ENCODE data around the gene HCLS1. TPM values are rescaled to one million over a fixed set of nuclear protein-coding genes. Genes with fewer than 3 reads are reported as not detected.
"Not testable (repeated sequence)": the region's sequence is repeated elsewhere in the genome, so short reads cannot be mapped to it uniquely, and the experiment has no call there.

HCLS1 gene
- total RNA-seq, 4 donors from 2014 or later = 20.3 to 161 (median 28.0) TPM

DNA sequence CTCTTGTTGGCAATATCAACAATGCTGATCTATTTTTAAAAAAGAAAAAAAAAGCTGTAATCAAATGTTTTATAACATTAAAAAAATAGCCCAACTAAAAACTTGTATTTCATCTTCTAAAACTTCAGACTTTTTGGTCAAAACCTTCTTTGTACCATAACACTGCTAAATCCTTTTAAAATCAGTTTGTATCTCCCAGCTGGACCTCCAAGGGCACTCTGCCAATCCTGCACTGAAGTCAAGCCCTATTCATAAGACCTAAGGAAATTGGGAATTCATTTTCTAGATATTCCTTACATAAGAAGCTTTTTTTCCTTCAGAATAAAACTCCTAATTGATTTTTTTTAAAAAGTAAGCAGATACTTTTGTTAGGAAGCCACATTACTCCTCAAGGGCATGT lies 38.2 kb upstream of the HCLS1 start:
- no peak for DNase-seq
- Histone ChIP-seq H3K27me3 (no peaks in the 10 kb centered on the region), H3K36me3 (peaks cover 0 to 56% (median 0%) of the 10 kb centered on the region in 3 donors), H3K4me3 (no peak overlapping the region), H3K27ac (no peak overlapping the region), H3K4me1 (no peaks in the 10 kb centered on the region), H3K9me3 (no peaks in the 10 kb centered on the region)
- TF ChIP-seq POLR2A (IDR thresholded peaks at IDR 0.05) = no peak
- TF ChIP-seq, protein P1, sequence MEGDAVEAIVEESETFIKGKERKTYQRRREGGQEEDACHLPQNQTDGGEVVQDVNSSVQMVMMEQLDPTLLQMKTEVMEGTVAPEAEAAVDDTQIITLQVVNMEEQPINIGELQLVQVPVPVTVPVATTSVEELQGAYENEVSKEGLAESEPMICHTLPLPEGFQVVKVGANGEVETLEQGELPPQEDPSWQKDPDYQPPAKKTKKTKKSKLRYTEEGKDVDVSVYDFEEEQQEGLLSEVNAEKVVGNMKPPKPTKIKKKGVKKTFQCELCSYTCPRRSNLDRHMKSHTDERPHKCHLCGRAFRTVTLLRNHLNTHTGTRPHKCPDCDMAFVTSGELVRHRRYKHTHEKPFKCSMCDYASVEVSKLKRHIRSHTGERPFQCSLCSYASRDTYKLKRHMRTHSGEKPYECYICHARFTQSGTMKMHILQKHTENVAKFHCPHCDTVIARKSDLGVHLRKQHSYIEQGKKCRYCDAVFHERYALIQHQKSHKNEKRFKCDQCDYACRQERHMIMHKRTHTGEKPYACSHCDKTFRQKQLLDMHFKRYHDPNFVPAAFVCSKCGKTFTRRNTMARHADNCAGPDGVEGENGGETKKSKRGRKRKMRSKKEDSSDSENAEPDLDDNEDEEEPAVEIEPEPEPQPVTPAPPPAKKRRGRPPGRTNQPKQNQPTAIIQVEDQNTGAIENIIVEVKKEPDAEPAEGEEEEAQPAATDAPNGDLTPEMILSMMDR (IDR thresholded peaks at IDR 0.05) = no peak

DNA sequence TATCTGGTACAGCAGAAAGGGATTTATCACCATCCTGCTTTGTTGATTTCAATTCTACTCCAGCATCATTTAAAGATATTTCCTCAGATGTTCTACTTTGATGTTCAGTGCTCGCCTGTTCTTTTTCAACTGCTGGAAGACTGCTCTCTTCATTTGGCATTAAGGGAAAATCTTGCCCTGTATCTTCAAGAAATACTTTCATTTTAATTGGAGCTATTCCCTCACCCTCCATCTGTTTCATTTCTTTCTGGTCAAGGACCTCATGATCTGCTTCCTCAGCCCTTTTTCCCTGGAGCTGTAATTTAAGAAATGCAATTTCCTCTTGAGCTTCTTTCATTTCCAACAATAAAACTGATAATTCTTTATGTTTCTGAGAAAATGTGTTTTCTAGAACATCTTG lies 37.8 kb upstream of the HCLS1 start:
- TF ChIP-seq, protein P1 (IDR thresholded peaks at IDR 0.05) = no peak
- TF ChIP-seq POLR2A (IDR thresholded peaks at IDR 0.05) = no peak
- H3K36me3 ChIP-seq = peaks cover 0 to 53% (median 0%) of the 10 kb centered on the region in 3 donors
- H3K9me3 ChIP-seq = no peaks in the 10 kb centered on the region
- no peak overlapping the region for H3K4me3 ChIP-seq
- DNase-seq = no peak
- no peak overlapping the region for H3K27ac ChIP-seq
- H3K27me3 ChIP-seq = no peaks in the 10 kb centered on the region
- no peaks in the 10 kb centered on the region for H3K4me1 ChIP-seq

DNA sequence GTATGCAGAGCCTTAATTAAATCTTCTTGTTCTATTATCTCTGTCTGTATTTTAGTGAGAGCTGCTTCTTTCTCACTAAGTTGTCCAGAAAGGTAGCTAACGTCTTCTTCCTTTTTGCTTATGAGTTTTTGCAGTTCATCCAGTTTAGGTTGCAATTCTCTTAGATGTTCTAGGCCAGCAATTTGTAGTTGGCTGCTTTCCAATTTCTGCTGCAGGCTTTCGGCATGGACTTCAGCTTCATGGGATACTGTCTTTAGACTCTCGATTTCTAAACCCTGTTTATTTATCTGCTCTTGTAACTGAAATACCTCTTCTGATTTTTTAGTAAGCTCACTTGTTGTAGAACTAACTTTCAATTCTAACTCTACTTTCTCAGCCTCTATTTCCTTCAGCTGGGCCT lies 35.5 kb upstream of the HCLS1 start:
- Histone ChIP-seq H3K36me3 (peaks cover 0 to 54% (median 0%) of the 10 kb centered on the region in 3 donors), H3K27me3 (no peaks in the 10 kb centered on the region), H3K4me1 (no peaks in the 10 kb centered on the region), H3K9me3 (no peaks in the 10 kb centered on the region), H3K27ac (no peak overlapping the region), H3K4me3 (no peak overlapping the region)
- no peak for TF ChIP-seq POLR2A (IDR thresholded peaks at IDR 0.05)
- TF ChIP-seq, protein P1 (IDR thresholded peaks at IDR 0.05) = no peak
- no peak for DNase-seq

DNA sequence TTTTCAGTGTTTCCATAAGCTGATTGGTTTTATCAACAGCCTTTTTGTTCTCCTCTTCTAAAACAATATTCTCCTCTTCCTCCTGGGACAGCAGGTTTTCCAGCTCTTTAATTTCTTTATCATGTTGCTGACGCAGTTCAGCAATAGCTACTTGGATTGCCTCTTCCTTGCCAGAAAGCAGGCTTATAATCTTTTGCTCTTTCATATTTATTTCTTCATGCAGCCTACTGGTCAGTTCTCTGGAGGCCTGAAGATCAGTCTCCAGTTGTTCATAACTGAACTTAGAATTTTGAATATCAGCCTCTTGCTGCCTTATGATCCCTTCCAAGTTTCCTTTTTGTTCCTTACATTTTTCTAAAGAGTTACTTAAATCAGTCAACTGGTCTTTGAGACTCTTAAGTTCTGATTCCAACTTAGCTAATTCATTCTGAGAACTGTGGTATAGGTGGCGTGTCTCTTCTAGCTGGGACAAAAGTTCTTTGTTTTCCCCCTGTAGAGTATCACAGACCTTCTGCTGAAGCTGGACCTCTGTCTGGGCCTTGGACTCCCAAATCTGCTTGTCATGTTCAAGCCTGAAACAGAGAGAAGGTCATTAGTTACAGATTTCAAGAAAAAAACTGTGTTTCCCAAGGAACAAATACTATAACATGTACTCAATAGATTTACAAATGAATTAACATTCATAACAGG lies 31.5 kb upstream of the HCLS1 start:
- Histone ChIP-seq H3K9me3 (no peaks in the 10 kb centered on the region), H3K4me1 (no peaks in the 10 kb centered on the region), H3K36me3 (peaks cover 0 to 41% (median 0%) of the 10 kb centered on the region in 3 donors), H3K4me3 (no peak overlapping the region), H3K27me3 (no peaks in the 10 kb centered on the region), H3K27ac (no peak overlapping the region)
- TF ChIP-seq, protein P1 (IDR thresholded peaks at IDR 0.05) = no peak
- TF ChIP-seq POLR2A (IDR thresholded peaks at IDR 0.05) = no peak
- DNase-seq = no peak

DNA sequence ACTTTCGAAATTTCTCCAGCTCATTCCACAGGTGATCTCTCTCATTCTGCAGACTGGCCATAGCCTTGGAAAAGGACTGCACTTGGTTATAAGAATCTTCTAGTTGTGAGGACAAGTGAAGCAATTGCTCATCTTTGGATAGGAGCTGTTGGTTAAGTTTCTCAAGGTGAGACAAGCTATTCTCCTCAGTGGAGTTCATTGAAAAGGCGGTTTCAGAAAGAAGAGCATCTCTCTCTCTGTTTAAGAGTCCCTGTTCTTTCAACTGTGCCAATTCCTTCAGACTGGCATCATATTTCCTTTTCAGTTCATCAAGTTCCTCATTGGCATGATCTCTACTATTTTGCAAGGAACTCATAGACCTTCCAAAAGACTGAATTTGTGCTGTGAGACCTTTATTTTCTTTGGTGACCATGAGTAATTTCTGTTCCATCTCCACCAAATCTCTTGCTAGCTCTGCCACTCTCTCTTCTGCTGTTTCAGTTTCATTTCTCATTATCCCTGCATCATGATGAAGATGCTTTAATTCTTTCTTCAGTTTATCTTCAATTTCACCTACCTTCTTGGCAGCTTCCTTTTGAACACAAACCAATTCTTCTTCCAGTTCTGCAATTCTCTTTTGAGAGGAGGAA lies 30.2 kb upstream of the HCLS1 start:
- no peaks in the 10 kb centered on the region for H3K9me3 ChIP-seq
- TF ChIP-seq, protein P1 (IDR thresholded peaks at IDR 0.05) = no peak
- TF ChIP-seq POLR2A (IDR thresholded peaks at IDR 0.05) = no peak
- H3K36me3 ChIP-seq = peaks cover 0 to 52% (median 0%) of the 10 kb centered on the region in 3 donors
- no peak for DNase-seq
- no peak overlapping the region for H3K4me3 ChIP-seq
- no peaks in the 10 kb centered on the region for H3K27me3 ChIP-seq
- no peak overlapping the region for H3K27ac ChIP-seq
- H3K4me1 ChIP-seq = no peaks in the 10 kb centered on the region

DNA sequence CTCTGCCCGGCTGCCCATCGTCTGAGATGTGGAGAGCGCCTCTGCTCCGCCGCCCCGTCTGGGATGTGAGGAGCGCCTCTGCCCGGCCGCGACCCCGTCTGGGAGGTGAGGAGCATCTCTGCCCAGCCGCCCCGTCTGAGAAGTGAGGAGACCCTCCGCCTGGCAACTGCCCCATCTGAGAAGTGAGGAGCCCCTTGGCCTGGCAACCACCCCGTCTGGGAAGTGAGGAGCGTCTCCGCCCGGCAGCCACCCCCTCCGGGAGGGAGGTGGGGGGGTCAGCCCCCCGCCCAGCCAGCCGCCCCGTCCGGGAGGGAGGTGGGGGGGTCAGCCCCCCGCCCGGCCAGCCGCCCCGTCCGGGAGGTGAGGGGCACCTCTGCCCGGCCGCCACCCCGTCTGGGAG lies 28.0 kb upstream of the HCLS1 start:
- H3K9me3 ChIP-seq, H3K27ac ChIP-seq, DNase-seq, H3K4me3 ChIP-seq, H3K27me3 ChIP-seq, H3K4me1 ChIP-seq: not testable (repeated sequence)
- peaks cover 0 to 66% (median 0%) of the 10 kb centered on the region in 3 donors for H3K36me3 ChIP-seq

Measured in Peyer's patch (tissue), 4 donors.